Measurements from ENCODE around the gene SLC25A26.

Gene SLC25A26

GRCh38 chr3:66227915-66228314, 7.1 kb downstream of the SLC25A26 start:
- peak in 3 of 4 experiments; percentile 46 to 66 (median 65) for DNase-seq

GRCh38 chr3:66228707-66229106, 7.9 kb downstream of the SLC25A26 start:
- DNase-seq: peak in 2 of 4 experiments; percentile 31 to 44

DNA sequence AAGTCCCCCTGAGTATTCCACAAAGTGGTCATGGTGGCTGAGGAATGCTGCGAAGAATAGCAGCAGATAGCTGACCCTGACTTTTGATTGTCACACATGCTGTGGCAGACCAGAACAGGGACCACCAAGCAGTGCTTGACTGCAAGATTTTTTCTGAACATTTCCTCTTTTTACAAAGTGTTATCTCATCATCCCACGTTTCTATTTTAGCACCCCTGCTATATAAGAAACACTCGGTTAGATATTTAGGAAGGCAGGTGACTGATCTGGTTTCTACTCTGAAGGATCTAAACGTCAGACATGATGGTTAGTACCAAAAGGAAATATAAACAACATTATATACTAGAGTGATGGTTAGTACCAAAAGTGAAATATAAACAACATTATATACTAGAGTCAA, 9.1 kb downstream of the SLC25A26 start:
- DNase-seq: no peak

DNA sequence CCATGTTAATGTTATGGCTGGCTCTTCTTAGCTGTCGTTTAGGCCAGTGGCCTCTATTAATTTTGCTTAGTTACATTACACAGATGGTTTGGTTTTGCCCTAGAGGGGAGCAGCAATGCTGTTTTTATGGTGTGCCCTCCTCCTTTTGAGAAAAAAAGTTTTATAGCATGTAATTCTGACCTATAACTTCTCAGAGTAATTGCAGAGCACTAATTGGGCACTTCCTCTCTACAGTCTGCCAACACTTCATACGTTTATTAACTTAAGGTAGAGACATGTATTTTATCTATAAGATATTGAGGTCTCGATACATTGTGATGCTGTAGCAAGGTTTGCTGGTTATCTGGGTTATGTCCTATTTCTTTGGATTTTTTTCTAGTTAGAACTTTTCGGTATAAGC, 12.2 kb downstream of the SLC25A26 start:
- DNase-seq: no peak

GRCh38 chr3:66236281-66236680, 15.5 kb downstream of the SLC25A26 start:
- peak in 1 of 4 experiments; percentile 5 for DNase-seq

DNA sequence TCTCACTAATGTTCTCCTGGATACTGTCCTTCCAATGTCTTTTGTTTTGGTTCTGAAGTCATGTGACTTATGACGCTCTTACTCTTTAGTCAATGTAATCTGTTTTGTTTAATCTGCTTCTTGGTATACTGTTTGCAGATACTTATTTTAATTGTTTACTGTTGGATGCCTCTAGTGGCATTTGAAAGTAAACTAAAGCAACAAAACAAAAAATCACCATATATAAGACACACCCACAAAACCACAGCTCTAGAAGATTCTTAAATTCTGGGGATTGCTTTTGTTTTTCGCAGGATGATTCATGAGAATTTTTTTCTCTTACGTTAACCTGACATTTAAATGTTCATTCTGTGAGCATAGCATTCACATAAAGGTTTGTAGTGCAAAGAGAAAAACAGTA, 16.8 kb downstream of the SLC25A26 start:
- no peak for DNase-seq

- DNase-seq: no peak
These were observed 18.8 kb downstream of the SLC25A26 start for GRCh38 chr3:66239513-66240123.

DNA sequence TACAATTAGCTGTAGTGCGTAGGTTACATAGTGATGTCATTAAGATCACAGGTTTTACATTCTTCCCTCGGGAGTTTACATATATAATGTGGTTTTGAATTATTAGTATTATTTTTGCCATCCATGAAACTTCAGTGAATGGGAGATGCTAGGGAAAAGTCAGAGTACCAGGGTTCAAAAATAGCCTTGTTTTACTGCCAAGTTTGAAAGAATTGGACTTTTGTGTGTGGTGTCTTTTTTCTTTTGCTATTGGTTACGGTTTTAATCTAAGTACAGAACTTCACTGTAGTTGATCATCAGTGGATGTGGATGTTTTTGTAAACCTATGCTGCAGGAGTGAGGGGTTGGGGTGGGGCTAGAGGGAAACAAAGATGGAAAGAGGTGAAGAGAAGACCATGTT, 20.7 kb downstream of the SLC25A26 start:
- DNase-seq: no peak

DNA sequence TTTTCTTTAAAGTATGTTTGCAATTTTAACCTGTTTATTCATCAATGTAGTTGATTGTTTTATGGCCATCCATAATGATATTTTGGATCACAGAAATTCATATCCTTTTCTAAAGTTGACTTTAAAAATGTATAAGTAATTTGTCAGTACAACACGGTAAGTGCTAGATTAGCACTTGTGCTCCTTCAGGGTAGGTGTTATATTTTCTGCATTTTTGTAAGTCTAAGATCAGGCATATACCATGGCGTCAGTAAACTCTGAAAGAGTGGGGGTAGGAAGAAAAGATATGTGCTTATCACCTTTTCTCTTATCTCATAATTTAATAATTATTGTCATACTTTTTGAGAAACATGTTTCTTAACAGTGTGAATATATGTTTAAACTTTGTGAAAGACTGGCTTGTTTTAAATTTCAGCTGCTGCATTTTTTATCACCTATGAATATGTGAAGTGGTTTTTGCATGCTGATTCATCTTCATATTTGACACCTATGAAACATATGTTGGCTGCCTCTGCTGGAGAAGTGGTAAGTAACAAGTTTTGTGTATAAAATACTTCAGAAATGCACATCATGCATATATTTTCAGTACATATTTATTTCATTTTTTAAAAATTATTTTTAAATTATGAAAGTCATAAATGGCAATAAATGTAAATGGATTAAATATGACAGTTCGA, 22.1 kb downstream of the SLC25A26 start:
- no peak for DNase-seq

- DNase-seq: peak in 2 of 4 experiments; percentile 12 to 20
These were observed 27.8 kb downstream of the SLC25A26 start for GRCh38 chr3:66248641-66249040.

GRCh38 chr3:66253790-66254620, 33.2 kb downstream of the SLC25A26 start:
- DNase-seq: peak in 2 of 4 experiments; percentile 19 to 51

DNA sequence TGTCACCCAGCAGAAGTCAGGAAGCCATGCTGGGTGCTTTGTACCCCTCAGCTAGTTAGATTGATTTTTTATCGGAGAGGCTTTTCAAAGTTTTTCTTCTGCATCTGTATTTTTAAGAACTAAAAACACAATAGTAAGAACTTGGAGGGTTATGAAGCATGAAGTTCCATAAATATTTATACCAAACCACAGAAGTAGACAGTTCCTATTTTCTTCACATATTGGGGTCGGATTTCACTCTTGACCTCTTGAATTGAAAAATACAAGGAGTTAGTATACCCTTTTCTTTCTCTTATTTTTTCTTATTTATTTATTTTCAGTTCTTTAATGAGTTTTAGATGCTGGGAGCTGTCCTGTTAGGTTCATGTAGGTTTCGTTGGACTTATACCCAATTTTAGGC, 35.1 kb downstream of the SLC25A26 start:
- no peak for DNase-seq

GRCh38 chr3:66256806-66257205, 36.0 kb downstream of the SLC25A26 start:
- DNase-seq: peak in 1 of 4 experiments; percentile 4

DNA sequence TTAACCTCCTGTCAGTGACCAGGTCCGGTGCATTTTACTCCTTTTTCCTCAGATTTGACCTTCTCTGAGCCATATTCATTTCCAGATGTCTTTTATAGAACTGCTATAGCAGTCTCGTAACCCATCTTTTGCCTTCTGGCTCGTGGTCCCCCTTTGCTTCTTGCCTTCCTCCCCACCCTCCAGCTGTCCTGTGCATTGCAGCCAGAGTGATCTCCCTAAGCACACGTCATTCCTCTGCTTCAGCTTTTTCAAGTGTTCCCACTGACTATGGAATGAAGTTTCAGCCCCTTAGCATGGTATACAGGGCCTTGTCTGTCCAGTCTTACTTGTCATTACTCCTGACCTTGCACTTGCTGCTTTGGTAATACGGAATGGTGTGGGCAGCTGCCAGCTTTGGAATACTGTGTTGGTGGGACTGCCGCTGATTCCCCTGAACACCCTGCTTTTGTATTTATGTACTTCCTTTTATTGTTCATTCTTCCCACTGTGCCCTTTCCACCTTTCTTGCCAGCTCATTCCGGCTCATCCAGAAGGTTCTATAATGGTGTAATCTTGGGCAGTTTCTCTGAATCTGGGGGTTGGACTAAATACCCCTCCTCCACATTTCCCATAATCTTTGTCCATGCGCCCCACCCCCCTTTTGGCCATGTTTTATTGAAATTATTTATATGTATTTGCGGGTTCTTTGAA, 38.9 kb downstream of the SLC25A26 start:
- DNase-seq: no peak

GRCh38 chr3:66260431-66260830, 39.6 kb downstream of the SLC25A26 start:
- no peak for DNase-seq

GRCh38 chr3:66261355-66261754, 40.6 kb downstream of the SLC25A26 start:
- DNase-seq: no peak

DNA sequence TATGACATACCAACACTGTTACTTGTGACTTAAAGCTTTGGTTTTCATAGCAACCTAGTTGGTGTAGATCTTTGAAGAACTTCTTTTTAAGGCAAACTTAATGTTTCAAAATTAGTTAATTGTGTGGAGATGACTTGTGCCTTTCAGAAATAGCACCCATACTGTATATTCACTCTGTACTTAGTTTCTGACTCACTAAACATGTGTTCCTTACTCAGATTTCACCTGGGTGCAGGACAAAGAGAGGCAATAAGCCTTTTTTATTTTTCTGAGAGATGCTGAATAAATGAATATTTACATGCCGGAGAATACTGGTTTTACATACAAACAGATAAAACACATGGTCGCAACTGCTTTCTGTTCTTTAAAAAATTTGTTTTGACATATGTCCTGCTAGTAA, 44.8 kb downstream of the SLC25A26 start:
- no peak for DNase-seq

DNA sequence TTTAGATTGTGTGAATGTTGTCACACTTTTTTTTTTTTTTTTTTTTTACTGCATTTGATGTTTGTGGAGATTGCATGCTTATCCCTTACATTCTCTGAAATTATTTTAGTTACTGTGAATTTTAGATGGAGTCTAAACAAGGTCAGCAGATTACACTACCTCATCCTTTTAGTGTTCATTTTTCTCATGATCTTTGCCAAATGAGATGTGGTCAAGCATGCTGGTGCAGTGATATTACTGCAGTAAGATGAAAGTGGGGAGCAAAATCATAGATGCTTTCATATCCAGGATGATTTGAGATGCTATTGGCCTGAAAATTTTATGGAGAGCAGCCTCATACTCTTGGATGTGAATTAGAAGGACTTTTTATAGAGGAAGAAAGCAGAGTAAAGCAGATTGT, 45.8 kb downstream of the SLC25A26 start:
- DNase-seq: no peak

- no peak for DNase-seq
These were observed 46.2 kb downstream of the SLC25A26 start for GRCh38 chr3:66267031-66267430.

DNA sequence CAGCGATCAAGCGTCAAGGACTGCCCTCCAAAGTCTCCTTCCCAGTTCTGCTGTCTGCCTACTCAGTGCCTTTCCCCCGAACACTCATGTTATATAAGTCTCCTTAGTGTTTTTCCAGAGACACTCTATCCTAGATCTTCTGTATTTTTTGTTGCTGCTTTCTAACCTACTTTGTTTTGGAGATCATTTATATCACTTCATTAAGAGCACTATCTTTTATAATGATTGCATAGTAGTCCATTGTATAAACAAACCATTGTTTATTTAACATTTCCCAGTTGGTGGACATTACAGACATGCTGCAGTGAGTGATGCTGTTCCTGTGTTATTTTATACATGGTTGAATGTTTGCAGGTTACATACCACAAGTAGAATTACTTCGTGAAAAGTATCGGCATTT, 47.1 kb downstream of the SLC25A26 start:
- DNase-seq: no peak

DNA sequence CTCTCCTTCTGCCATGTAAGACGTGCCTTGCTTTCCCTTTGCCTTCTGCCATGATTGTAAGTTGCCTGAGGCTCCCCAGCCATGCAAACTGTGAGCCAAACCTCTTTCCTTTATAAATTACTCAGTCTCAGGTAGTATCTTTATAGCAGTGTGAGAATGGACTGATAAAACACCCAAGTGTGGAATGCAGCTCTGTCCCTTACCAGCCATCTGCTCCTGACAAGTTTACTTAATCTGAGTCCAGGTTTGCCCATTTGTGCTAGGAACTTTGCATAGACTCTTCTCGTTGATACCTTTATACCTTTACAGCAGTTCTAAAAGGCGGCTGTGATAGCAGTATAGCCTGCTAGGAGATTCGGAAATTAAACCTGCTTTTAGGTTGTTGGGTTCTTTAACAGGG, 48.1 kb downstream of the SLC25A26 start:
- DNase-seq: no peak

DNA sequence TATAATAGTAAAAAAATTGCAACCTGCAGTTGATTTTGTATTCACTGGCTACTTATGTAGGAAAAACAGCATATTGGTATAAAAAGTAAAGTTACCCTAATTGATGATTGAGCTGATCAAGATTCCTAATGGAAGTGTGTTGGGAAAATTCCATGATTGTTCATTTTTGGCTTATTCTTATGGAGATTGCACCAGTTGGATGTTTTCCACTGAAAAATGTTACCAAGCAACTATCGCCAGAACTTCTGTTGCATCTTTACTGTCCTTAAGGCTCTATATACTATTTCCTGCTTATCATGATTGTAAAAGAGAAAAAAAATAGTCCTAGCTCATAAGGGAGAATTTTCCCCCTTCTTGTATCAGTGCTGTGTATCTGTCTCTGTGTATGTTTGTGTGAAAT, 48.6 kb downstream of the SLC25A26 start:
- DNase-seq: no peak

DNA sequence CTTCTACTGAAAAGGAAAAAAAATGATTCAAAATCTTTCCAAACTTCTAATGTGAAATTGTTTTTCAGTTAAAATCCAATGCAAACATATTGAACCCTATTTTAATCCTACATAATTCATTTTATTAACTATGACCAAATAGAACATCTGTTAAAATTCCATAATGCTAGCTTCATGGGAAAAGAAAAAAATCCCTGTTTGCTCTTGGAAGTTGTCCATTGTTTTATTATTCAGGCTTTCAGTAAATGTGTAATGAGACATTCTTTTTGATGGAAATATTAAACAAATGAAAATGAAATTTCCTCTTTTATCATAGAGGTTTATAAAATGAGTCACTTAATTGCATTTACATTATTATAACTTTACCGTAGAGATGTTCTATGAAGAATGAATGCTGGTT, 49.5 kb downstream of the SLC25A26 start:
- DNase-seq: no peak
